Left kidney (tissue), 2 donors: ENCODE data around the gene ZBTB7B. TPM values are rescaled to one million over a fixed set of nuclear protein-coding genes. Genes with fewer than 3 reads are reported as not detected.

Experiments
- DNase-seq: peaks from one replicate; pipeline ENCODE4 v3.0.0-alpha.2; 2013
- polyA plus RNA-seq: library from polyadenylated mRNA; unstranded; fragments of 120-200 nt; gene quantifications from one replicate; pipeline ENCODE4 v1.2.1, GENCODE V29; 2013; ENCODE audit not compliant: insufficient read length

Gene ZBTB7B
- polyA plus RNA-seq, 1 donor, result 11.5 TPM

DNA sequence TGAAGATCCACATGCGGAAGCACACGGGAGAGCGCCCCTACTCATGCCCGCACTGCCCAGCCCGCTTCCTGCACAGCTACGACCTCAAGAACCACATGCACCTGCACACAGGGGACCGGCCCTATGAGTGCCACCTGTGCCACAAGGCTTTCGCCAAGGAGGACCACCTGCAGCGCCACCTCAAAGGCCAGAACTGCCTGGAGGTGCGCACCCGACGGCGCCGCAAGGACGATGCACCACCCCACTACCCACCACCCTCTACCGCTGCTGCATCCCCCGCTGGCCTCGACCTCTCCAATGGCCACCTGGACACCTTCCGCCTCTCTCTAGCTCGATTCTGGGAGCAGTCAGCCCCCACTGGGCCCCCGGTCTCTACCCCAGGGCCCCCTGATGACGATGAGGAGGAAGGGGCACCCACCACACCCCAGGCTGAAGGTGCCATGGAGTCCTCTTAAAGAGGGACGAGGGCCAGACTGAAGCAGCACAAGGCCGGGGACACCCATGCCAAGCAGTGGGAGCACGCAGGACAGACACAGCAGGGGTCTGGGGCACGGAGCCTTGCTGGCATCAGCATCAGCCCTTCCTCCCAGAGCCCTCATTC, 13.7 kb downstream of the ZBTB7B start:
- no peak for DNase-seq

DNA sequence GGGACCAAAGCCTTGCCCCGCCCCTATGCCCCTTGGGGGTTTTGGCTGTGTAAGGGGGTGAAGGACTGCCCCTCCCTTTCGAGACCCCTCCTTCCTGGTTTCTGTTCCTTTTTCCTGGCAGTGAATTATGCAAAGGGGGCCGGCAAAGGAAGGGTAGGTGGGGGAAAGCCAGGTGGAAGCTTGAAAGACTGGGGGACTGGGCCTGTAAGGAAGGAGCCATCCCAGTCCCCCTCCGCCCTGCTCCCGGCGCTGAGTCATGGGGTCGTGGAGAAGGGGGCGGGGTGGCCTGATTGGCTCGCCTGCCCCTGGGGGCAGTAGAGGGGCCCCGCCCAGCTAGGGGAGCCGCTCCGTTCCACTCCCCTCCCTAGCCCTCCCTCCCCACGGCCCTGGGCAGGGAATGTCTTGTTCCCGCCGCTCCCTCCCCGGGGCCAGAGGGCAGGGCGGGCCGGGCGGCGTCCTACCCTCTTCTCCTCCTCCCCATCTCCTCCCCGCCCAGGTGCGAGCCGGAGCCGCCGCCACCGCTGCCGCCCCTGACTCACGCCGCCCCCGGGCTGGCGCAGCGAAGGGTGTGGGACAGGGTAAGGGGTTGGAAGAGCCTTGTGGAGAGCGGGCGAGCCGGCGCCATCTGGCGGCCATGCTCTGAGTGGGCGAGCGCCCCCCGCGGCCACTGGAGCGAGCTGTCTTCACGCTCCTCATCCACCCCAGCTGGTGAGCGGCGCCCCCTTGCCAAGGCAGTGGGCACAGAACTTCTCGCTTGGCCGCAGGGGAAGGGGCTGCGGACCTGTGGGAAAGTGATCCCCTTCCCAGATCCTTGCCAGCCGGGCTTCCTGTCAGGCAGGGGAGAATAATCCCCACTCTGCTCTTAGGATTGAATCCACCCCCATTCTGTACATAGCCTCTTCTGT, 14.7 kb downstream of the ZBTB7B start:
- peak; percentile 87 for DNase-seq

GRCh38 chr1:155017946-155018316, 15.3 kb downstream of the ZBTB7B start:
- no peak for DNase-seq

- no peak for DNase-seq
These were observed 16.2 kb downstream of the ZBTB7B start for GRCh38 chr1:155018617-155019348.

- no peak for DNase-seq
These were observed 17.0 kb downstream of the ZBTB7B start for GRCh38 chr1:155019377-155020245.

GRCh38 chr1:155022136-155022926, 19.7 kb downstream of the ZBTB7B start:
- DNase-seq, result no peak

DNA sequence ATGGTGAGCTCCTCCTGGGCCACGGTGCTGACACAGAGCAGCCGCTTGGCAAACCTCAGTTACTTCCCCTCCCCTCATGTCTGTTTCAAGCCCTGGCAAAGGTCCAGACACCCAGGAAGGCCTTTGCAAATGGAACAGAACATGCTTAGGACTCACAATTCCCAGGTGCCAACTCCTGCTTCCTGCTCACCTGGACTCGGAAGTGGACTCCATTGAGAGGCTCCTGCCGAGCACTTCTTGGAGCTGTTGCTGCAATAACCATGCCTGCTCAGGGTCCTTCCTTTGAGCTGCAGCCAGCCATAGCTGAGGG, 20.3 kb downstream of the ZBTB7B start:
- DNase-seq, result no peak

DNA sequence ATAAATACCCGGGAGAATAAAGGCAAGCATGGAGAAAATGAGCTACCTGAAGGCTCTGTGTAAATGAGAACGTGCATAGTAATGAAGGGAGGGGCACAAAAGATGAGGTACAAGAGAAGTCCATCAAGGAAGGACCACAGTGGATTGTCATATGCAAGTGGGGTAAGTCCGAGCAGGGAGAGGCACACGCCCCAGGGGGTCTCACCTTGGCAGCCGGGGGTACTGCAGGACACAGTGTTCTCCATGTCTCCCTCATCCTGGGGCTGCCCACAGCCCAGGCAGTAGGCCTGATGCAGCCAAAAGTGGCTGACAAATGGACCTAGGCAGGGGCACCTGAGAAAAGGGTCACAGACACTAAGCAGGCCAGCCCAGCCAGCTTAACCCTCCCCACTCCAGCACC, 21.0 kb downstream of the ZBTB7B start:
- no peak for DNase-seq

DNA sequence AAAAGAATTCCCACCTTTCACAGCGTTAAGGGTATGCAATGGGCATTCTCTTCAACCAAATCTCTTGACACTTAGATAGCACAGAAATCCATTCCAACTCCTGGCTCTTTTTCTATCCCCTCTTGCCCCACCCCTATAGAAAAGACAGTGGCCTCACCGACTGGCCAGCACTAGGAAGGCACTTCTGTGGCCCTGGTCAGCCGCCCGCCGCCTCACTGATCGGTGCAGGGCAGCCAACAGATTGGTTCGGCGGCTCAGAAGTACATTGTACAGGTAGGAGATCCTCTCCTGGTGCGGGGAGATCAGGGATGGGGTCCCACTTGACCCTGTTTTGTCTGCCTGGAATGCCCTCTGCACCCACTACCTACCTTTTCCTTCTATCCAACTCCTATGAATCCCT, 21.7 kb downstream of the ZBTB7B start:
- DNase-seq, result no peak

GRCh38 chr1:155026154-155026553, 23.6 kb downstream of the ZBTB7B start:
- no peak for DNase-seq

GRCh38 chr1:155026588-155026987, 24.0 kb downstream of the ZBTB7B start:
- no peak for DNase-seq

GRCh38 chr1:155029513-155030242, 27.1 kb downstream of the ZBTB7B start:
- DNase-seq, result no peak

DNA sequence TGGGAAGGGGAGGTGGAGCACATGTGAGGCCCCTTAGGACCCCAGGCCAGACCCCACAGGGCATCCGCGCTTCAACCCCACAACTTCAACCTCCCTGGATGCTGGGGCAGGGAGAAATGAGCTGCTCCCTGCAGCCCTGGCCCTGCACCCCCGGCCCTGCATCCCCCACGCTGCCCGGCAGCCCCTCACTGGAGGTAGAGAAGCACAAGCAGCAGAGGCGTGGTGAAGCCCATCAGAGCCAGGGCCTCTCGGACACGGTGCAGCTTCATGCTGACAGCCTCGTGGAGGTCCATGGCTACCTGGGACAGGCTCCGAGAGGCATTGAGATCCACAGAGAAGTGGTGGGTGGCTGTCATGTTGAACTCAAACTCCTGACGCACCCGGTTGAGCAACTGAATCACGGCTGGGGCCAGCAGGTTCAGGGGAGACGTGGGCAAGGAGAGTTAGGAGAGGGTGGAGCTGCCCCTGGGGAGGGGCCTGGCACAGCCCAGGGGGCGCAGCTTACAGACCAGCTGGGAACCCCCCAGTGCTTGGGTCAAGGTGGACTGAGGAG, 27.7 kb downstream of the ZBTB7B start:
- DNase-seq, result no peak

DNA sequence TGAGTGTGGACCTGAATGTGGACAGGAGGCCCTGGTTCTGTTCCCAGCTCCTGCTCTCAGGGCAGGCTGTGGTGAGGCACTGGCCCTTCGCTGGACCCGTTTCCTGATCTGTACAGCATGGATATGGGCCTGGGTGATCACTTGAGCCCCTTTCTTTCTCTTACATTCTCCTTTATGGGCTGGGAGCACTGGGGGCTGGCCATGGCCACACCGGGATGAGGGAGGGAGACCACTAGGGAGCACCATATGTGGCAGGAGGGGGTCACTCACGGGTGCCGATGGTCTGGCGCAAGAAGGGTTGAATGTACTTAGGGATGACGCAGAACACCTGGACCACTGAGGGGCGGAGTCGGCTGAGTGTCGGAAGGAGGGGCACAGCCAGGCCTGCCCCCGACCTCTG, 28.3 kb downstream of the ZBTB7B start:
- DNase-seq, result no peak

GRCh38 chr1:155032886-155033285, 30.3 kb downstream of the ZBTB7B start:
- DNase-seq, result no peak

DNA sequence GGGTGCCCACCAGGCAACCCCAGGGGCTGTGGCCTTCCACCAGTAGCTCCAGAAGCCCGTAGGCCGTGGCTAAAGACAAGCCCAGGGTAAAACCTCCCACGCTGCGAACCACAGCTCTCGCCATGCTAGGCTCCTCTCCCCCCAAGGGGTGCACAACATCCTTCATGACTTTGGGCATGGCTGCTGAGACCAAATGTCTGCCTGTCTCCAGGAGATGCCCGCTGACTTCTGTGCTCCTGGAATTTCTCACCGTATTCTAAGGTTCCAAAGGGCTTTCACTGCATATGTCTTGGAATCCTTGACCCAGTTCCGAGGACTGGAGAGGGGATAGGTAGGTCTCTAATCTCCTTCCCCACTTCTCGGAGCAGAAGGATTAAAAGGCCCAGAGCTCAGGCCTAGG, 30.9 kb downstream of the ZBTB7B start, which contains the start of the genes DCST1 and DCST2:
DCST1 (plus strand) TSS at position 301 of the 400 bp plus-strand sequence. CDS start 213 bp downstream, outside the sequence.
DCST2 (minus strand) TSS at position 258 of the 400 bp plus-strand sequence; CDS start at position 178, 80 bp downstream.
- DNase-seq, result no peak

GRCh38 chr1:155034318-155035208, 32.0 kb downstream of the ZBTB7B start:
- DNase-seq, result no peak

DNA sequence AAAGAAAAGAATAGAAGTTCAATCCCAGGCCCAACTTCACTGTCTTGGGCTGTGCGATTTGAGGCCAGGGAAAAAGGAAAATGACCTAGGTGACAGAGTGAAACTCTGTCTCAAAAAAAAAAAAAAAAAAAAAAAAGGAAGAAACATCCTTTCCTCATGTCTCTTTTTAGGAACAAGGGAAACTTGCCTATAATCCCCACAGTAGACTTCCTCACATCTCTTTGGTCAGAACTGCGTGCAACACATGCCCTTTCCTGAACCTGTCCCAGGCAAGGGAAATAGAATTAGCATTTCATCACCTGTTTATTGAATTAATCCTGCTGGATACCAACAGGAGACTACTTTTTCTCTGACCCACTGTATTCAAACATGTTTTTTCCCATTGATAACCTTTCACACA, 33.3 kb downstream of the ZBTB7B start:
- DNase-seq, result no peak

- no peak for DNase-seq
These were observed 34.4 kb downstream of the ZBTB7B start for GRCh38 chr1:155037043-155037442.
